Ishikawa (cell line): ENCODE results near the gene TEX47.

Experiments
- CEBPB ChIP-seq: IDR thresholded peaks from 2 replicates; pipeline ENCODE4 v1.6.1; 2012
- REST ChIP-seq: IDR thresholded peaks from 2 replicates; pipeline ENCODE4 v1.6.1; 2012; ENCODE audit warnings: low read depth, mild to moderate bottlenecking
- USF1 ChIP-seq: IDR thresholded peaks from 2 replicates; pipeline ENCODE4 v1.6.1; 2012
- YY1 ChIP-seq: IDR thresholded peaks from 2 replicates; pipeline ENCODE4 v1.6.1; 2012; ENCODE audit warnings: low read depth

- TF ChIP-seq CEBPB = no peak
- no peak for TF ChIP-seq YY1
- no peak for TF ChIP-seq REST
- no peak for TF ChIP-seq USF1
Measured at GRCh38 chr7:88759230-88760135, 36.1 kb downstream of the TEX47 start, which contains the start of gene ZNF804B.
